A549 (cell line): ENCODE measurements around the gene PRDM15. TPM values are rescaled to one million over a fixed set of nuclear protein-coding genes. Genes with fewer than 3 reads are reported as not detected.

Experiments used
- ATAC-seq, 2 experiments: fragments of 200-7000 bp in 1 of 2; fragments of >200 bp in 1 of 2; cut with Nextera tagmentation in 1 of 2; cut with Tn5 transposase in 1 of 2; 3 replicates each; pipeline versions ENCODE4 v1.8.0 to v1.9.1; 2018 to 2020; ENCODE audit warnings: mild to moderate bottlenecking in 1 of 2, moderate library complexity in 1 of 2
- CTCF ChIA-PET: fragments of 300-600 bp; sonication (Branson Sonifier 250); formaldehyde crosslinking; extraction: SDS; loops from one replicate; lab custom pipeline; 2021; ENCODE audit warnings: antibody characterized with exemption, inconsistent platforms; lab: Yijun Ruan, JAX
- POLR2A ChIA-PET: fragments of 350-600 bp; formaldehyde crosslinking; extraction: SDS; loops from one replicate; lab custom pipeline; 2021; ENCODE audit warnings: antibody characterized with exemption, inconsistent platforms; lab: Yijun Ruan, JAX
- DNase-seq, 2 experiments: peaks; one replicate each; pipeline versions ENCODE4 v3.0.0 to v3.0.0-alpha.2; 2011 to 2016; ENCODE audit warnings: low read depth in 1 of 2, low spot score in 1 of 2
- FAIRE-seq: peaks from 2 replicates; lab custom pipeline; 2011; peaks lifted over from hg19 to GRCh38; lab: Jason Lieb, UNC
- H3K27ac ChIP-seq, 2 experiments: fragments of >200 bp; sonication (Bioruptor Twin); formaldehyde crosslinking; 3 replicates each; pipeline ENCODE4 v1.5.1; 2016 to 2017
- H3K4me1 ChIP-seq: fragments of >200 bp; sonication (Bioruptor Twin); formaldehyde crosslinking; 3 replicates; pipeline ENCODE4 v1.6.1; 2016
- H3K4me2 ChIP-seq: fragments of >200 bp; sonication (Bioruptor Twin); formaldehyde crosslinking; 3 replicates; pipeline ENCODE4 v1.6.1; 2016
- H3K4me3 ChIP-seq: fragments of >200 bp; sonication (Bioruptor Twin); formaldehyde crosslinking; 3 replicates; pipeline ENCODE4 v1.5.1; 2016
- H3K9me3 ChIP-seq: fragments of >200 bp; sonication (Bioruptor Twin); formaldehyde crosslinking; 3 replicates; pipeline ENCODE4 v1.6.1; 2016
- BCL3 ChIP-seq: fragments of >200 bp; sonication (Bioruptor Twin); formaldehyde crosslinking; IDR thresholded peaks from 3 replicates; pipeline ENCODE4 v1.6.1; 2016
- CHD2 ChIP-seq: fragments of 150-350 bp; IDR thresholded peaks from 2 replicates; pipeline ENCODE4 v1.6.1; 2014; ENCODE audit warnings: low read length; ENCODE audit not compliant: partially characterized antibody
- CHD4 ChIP-seq: fragments of 200-600 bp; sonication (generic); IDR thresholded peaks from 2 replicates; pipeline ENCODE4 v1.6.1; 2016; ENCODE audit warnings: antibody characterized with exemption, mild to moderate bottlenecking, borderline replicate concordance
- CTCF ChIP-seq: fragments of >200 bp; sonication (Bioruptor Twin); formaldehyde crosslinking; IDR thresholded peaks from 3 replicates; pipeline ENCODE4 v1.5.1; 2016
- E2F6 ChIP-seq: IDR thresholded peaks from 2 replicates; pipeline ENCODE4 v1.6.1; 2012; ENCODE audit warnings: low read depth, borderline replicate concordance
- EHF ChIP-seq: fragments of 250-450 bp; sonication (Bioruptor Pico); IDR thresholded peaks from 2 replicates; pipeline ENCODE4 v1.5.0; 2020; ENCODE audit warnings: mild to moderate bottlenecking
- ESRRA ChIP-seq: fragments of 150-350 bp; IDR thresholded peaks from 2 replicates; pipeline ENCODE4 v1.6.1; 2014; ENCODE audit warnings: mild to moderate bottlenecking, low read length, borderline replicate concordance
- FOSB ChIP-seq: fragments of 250-450 bp; sonication (Bioruptor Pico); IDR thresholded peaks from 2 replicates; pipeline ENCODE4 v1.5.0; 2020; ENCODE audit warnings: mild to moderate bottlenecking, moderate library complexity
- FOXS1 ChIP-seq: fragments of 250-450 bp; sonication (Bioruptor Pico); IDR thresholded peaks from 2 replicates; pipeline ENCODE4 v1.5.0; 2020; ENCODE audit warnings: mild to moderate bottlenecking, moderate library complexity
- HEYL ChIP-seq: fragments of 250-450 bp; sonication (Bioruptor Pico); IDR thresholded peaks from 2 replicates; pipeline ENCODE4 v1.8.0; 2021; ENCODE audit warnings: mild to moderate bottlenecking, moderate library complexity
- HMGXB4 ChIP-seq: fragments of 250-450 bp; sonication (Bioruptor Pico); IDR thresholded peaks from 2 replicates; pipeline ENCODE4 v1.5.0; 2021; ENCODE audit warnings: mild to moderate bottlenecking, moderate library complexity, borderline replicate concordance
- HOXA7 ChIP-seq: fragments of 250-450 bp; sonication (Bioruptor Pico); IDR thresholded peaks from 2 replicates; pipeline ENCODE4 v1.5.0; 2020; ENCODE audit warnings: mild to moderate bottlenecking, moderate library complexity
- HOXB13 ChIP-seq: fragments of 250-450 bp; sonication (Bioruptor Pico); IDR thresholded peaks from 2 replicates; pipeline ENCODE4 v1.5.0; 2020; ENCODE audit warnings: low read depth, mild to moderate bottlenecking, moderate library complexity
- JUN ChIP-seq, 2 experiments: fragments of >200 bp; sonication (Bioruptor Twin); formaldehyde crosslinking; IDR thresholded peaks; 2 replicates in 1 of 2; 3 replicates in 1 of 2; pipeline ENCODE4 v1.6.1; 2016 to 2017
- JUNB ChIP-seq: fragments of >200 bp; sonication (Bioruptor Twin); formaldehyde crosslinking; IDR thresholded peaks from 2 replicates; pipeline ENCODE4 v1.6.1; 2016
- KDM5A ChIP-seq: fragments of 200-600 bp; sonication (generic); IDR thresholded peaks from 2 replicates; pipeline ENCODE4 v1.6.1; 2016; ENCODE audit warnings: antibody characterized with exemption, mild to moderate bottlenecking
- MAFK ChIP-seq: fragments of 450-650 bp; IDR thresholded peaks from 2 replicates; pipeline ENCODE4 v1.6.1; 2014; ENCODE audit not compliant: partially characterized antibody
- NPAS2 ChIP-seq: fragments of 250-450 bp; sonication (Bioruptor Pico); IDR thresholded peaks from 2 replicates; pipeline ENCODE4 v1.8.0; 2022; ENCODE audit warnings: mild to moderate bottlenecking, moderate library complexity, borderline replicate concordance
- PBX3 ChIP-seq: IDR thresholded peaks from 2 replicates; pipeline ENCODE4 v1.6.1; 2012
- SMC3 ChIP-seq: fragments of >200 bp; sonication (Bioruptor Twin); formaldehyde crosslinking; IDR thresholded peaks from 3 replicates; pipeline ENCODE4 v1.6.1; 2018; ENCODE audit warnings: inconsistent platforms
- USF2 ChIP-seq: fragments of 450-650 bp; IDR thresholded peaks from 2 replicates; pipeline ENCODE4 v1.6.1; 2014; ENCODE audit warnings: antibody characterized with exemption
- ZC3H11A ChIP-seq: fragments of 450-650 bp; IDR thresholded peaks from 2 replicates; pipeline ENCODE4 v1.6.1; 2014; ENCODE audit warnings: antibody characterized with exemption, mild to moderate bottlenecking
- WGBS: methylation state at CpG from one replicate; pipeline ENCODE4 v1.1.6; 2017; ENCODE audit errors: missing lambda C conversion rate; 5-methylcytosine and 5-hydroxymethylcytosine counted together
- polyA plus RNA-seq, 4 experiments: library from polyadenylated mRNA; depleted of rRNA in 3 of 4; stranded (reverse); fragments of >200 nt; fragmentation: RNase III in 1 of 4; extraction: RNeasy Plus Mini Kit Qiagen cat#74134 plus additional on column Dnase treatment in 1 of 4; gene quantifications; 2 replicates in 3 of 4; 3 replicates in 1 of 4; pipeline ENCODE4 v1.2.3, GENCODE V29; 2011 to 2017

Gene PRDM15
- polyA plus RNA-seq, 2 of the 4 experiments (the other 2 are of a cell fraction) = 4.5 to 6.1 TPM

GRCh38 chr21:41899426-41900202 lies 20.5 kb upstream of the PRDM15 start:
- Histone ChIP-seq H3K4me1 (no peaks in the 10 kb centered on the region), H3K4me3 (no peak overlapping the region), H3K27ac (no peak overlapping the region), H3K9me3 (no peaks in the 10 kb centered on the region), H3K4me2 (no peak overlapping the region)
- WGBS = 88% methylated on average over 24 of the region's 25 CpGs
- ATAC-seq (no peak), DNase-seq (no peak), FAIRE-seq (no peak)
- no peak for TF ChIP-seq JUN (IDR thresholded peaks at IDR 0.05)
- TF ChIP-seq USF2 = no peak
- no peak for TF ChIP-seq CHD2
- TF ChIP-seq FOXS1 (CRISPR knock-in tag) = no peak
- TF ChIP-seq EHF (CRISPR knock-in tag) = no peak
- TF ChIP-seq CTCF = no peak
- no peak for TF ChIP-seq ESRRA
- TF ChIP-seq NPAS2 (CRISPR knock-in tag) = no peak
- no peak for TF ChIP-seq E2F6
- ChIA-PET CTCF (no interaction called here), POLR2A (no interaction called here)

GRCh38 chr21:41898998-41899397 lies 19.9 kb upstream of the PRDM15 start:
- DNase-seq (no peak), ATAC-seq (no peak), FAIRE-seq (no peak)
- TF ChIP-seq HOXA7 (CRISPR knock-in tag) = no peak
- TF ChIP-seq JUNB = no peak
- TF ChIP-seq BCL3 = no peak
- no peak for TF ChIP-seq HOXB13 (CRISPR knock-in tag)
- no peak for TF ChIP-seq FOSB
- TF ChIP-seq FOXS1 (CRISPR knock-in tag) = no peak
- TF ChIP-seq HMGXB4 (CRISPR knock-in tag) = no peak
- no peak for TF ChIP-seq MAFK
- TF ChIP-seq SMC3 = no peak
- no peak for TF ChIP-seq HEYL (CRISPR knock-in tag)
- TF ChIP-seq CHD4 = no peak
- TF ChIP-seq KDM5A = no peak
- TF ChIP-seq CTCF = no peak
- TF ChIP-seq JUN (IDR thresholded peaks at IDR 0.05) = no peak
- TF ChIP-seq PBX3 = no peak
- no peak for TF ChIP-seq ZC3H11A
- no peaks in the 10 kb centered on the region for H3K4me1 ChIP-seq
- no peak overlapping the region for H3K4me3 ChIP-seq
- no peak overlapping the region for H3K27ac ChIP-seq
- H3K9me3 ChIP-seq = no peaks in the 10 kb centered on the region
- WGBS = 92% methylated on average over 13 of the region's 17 CpGs
- ChIA-PET POLR2A (interaction anchor here (1.1 kb wide), 1 partner anchor 20 kb away, joined by 4 read pairs; the partner anchor contains the start of gene PRDM15), CTCF (no interaction called here)
- H3K4me2 ChIP-seq = no peak overlapping the region
